RWPE2 (cell line): ENCODE data around the gene PNMA8B.

Experiments used
- ATAC-seq: fragments of 200-7000 bp; cut with Tn5 transposase; 3 replicates; pipeline ENCODE4 v1.9.1; 2021; ENCODE audit warnings: low read depth
- DNase-seq: peaks from one replicate; pipeline ENCODE4 v3.0.0-alpha.2; 2020; ENCODE audit warnings: low spot score
- H3K27ac ChIP-seq: fragments of 450-650 bp; 2 replicates; pipeline ENCODE4 v1.5.1; 2017; ENCODE audit warnings: mild to moderate bottlenecking; ENCODE audit not compliant: poor library complexity, severe bottlenecking
- H3K27me3 ChIP-seq: fragments of 250-450 bp; sonication (Bioruptor Pico); 2 replicates; pipeline ENCODE4 v1.5.1; 2021; ENCODE audit warnings: mild to moderate bottlenecking, moderate library complexity; ENCODE audit not compliant: insufficient read depth, poor library complexity, severe bottlenecking
- H3K36me3 ChIP-seq: fragments of 250-450 bp; sonication (Bioruptor Pico); 2 replicates; pipeline ENCODE4 v1.5.1; 2020; ENCODE audit warnings: low read depth, mild to moderate bottlenecking, moderate library complexity
- H3K4me1 ChIP-seq: fragments of 250-450 bp; sonication (Bioruptor Pico); 2 replicates; pipeline ENCODE4 v1.5.1; 2021; ENCODE audit warnings: mild to moderate bottlenecking, moderate library complexity; ENCODE audit not compliant: insufficient read depth, poor library complexity, severe bottlenecking
- H3K4me3 ChIP-seq: fragments of 250-450 bp; sonication (Bioruptor Pico); 2 replicates; pipeline ENCODE4 v1.5.1; 2021; ENCODE audit warnings: mild to moderate bottlenecking, moderate library complexity; ENCODE audit not compliant: severe bottlenecking
- H3K9me3 ChIP-seq: fragments of 250-450 bp; sonication (Bioruptor Pico); 2 replicates; pipeline ENCODE4 v1.5.1; 2021; ENCODE audit warnings: mild to moderate bottlenecking, moderate library complexity; ENCODE audit not compliant: severe bottlenecking
- TF ChIP-seq, protein P1 (sequence below): fragments of 450-650 bp; IDR thresholded peaks from one replicate; pipeline ENCODE4 v1.5.1; 2017; ENCODE audit warnings: mild to moderate bottlenecking, moderate library complexity; ENCODE audit not compliant: poor library complexity, severe bottlenecking

PNMA8B gene

DNA sequence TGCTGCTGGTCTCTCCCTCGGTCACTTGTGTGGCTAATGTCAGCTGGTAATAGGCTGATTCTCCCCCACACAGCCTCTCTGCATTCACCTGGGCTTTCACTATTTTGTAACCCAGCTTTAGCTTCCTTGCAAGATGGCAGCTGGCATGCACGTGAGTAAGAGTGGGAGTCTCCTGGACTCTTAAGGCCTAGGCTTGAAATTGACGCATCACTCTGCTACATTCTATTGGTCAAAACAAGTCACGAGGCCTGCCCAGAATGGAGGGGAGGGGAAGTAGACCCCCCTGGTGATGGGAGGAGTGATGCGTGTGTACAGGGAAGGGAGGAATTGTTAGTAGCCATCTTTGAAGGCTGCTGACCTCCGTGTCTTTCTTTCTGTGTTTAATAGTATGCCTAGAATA lies 24.9 kb upstream of the PNMA8B start:
- DNase-seq (no peak), ATAC-seq (no peak)
- H3K9me3 ChIP-seq: no peaks in the 10 kb centered on the region
- no peaks in the 10 kb centered on the region for H3K27me3 ChIP-seq
- no peaks in the 10 kb centered on the region for H3K36me3 ChIP-seq
- no peak overlapping the region for H3K27ac ChIP-seq
- H3K4me3 ChIP-seq: no peak overlapping the region
- H3K4me1 ChIP-seq: no peaks in the 10 kb centered on the region
- TF ChIP-seq, protein P1, sequence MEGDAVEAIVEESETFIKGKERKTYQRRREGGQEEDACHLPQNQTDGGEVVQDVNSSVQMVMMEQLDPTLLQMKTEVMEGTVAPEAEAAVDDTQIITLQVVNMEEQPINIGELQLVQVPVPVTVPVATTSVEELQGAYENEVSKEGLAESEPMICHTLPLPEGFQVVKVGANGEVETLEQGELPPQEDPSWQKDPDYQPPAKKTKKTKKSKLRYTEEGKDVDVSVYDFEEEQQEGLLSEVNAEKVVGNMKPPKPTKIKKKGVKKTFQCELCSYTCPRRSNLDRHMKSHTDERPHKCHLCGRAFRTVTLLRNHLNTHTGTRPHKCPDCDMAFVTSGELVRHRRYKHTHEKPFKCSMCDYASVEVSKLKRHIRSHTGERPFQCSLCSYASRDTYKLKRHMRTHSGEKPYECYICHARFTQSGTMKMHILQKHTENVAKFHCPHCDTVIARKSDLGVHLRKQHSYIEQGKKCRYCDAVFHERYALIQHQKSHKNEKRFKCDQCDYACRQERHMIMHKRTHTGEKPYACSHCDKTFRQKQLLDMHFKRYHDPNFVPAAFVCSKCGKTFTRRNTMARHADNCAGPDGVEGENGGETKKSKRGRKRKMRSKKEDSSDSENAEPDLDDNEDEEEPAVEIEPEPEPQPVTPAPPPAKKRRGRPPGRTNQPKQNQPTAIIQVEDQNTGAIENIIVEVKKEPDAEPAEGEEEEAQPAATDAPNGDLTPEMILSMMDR: no peak

DNA sequence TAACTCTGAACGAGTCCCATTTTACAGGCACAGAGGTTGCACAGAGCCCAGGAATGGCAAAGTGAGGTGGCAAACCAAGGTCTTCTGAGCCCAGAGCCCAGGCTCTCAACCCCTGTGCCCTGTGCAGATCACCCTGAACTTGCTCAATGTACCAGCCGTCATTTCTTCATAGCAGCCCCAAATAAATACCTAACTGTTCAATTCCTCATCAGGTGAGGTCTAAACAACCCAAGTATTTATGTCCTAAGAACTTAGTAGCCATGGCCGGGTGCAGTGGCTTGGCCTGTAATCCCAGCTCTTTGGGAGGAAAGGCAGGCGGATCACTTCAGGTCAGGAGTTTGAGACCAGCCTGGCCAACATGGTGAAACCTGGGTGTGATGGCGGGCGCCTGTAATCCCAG lies 21.8 kb upstream of the PNMA8B start:
- H3K36me3 ChIP-seq: no peaks in the 10 kb centered on the region
- no peak overlapping the region for H3K4me3 ChIP-seq
- ATAC-seq (no peak), DNase-seq (no peak)
- no peaks in the 10 kb centered on the region for H3K4me1 ChIP-seq
- TF ChIP-seq, protein P1: no peak
- H3K27me3 ChIP-seq: no peaks in the 10 kb centered on the region
- no peak overlapping the region for H3K27ac ChIP-seq
- no peaks in the 10 kb centered on the region for H3K9me3 ChIP-seq

DNA sequence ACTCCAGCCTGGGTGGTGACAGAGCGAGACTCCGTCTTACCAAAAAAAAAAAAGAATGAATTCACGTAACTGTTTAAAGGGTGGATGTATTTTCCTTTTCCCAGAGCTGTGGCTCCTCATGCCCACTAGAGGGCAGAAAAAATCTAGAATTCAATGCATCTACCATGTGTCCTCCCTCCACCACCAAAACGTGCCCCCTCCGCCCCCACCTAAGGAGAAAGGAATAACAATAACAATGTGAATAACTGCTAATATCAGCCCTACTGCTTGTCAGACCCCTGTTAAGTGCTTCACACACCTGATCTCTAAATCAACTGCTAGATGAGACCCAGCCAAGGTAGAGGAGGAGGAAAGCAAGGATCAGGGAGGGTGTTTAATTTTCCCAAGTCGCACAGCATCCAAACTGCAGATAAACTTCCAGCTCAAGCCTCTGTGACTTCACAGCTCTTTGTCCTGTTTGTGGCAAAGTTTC lies 20.2 kb upstream of the PNMA8B start:
- Histone ChIP-seq H3K27me3 (no peaks in the 10 kb centered on the region), H3K4me1 (no peaks in the 10 kb centered on the region), H3K4me3 (no peak overlapping the region), H3K36me3 (no peaks in the 10 kb centered on the region), H3K9me3 (no peaks in the 10 kb centered on the region), H3K27ac (no peak overlapping the region)
- TF ChIP-seq, protein P1: peak; percentile 78
- no peak for DNase-seq
- 0 out of 3 replicates have a peak, but pooled peaks have one; percentile 29 for ATAC-seq

DNA sequence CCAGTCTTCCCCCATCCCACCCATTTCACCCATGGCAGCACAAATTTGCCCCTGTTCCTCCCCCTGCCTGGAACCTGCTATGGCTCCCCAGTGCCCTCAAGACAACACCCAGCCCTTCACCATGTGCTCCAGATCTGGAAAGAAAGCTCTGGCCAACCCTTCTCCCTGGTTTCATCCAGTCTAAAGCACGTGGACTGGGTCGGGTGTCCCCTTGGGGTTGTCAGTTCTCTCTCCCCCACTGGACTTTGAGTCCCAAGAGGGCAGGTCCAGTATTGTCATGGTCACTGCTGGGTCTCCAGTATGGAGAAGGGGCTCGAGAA lies 19.6 kb upstream of the PNMA8B start:
- no peaks in the 10 kb centered on the region for H3K4me1 ChIP-seq
- no peak overlapping the region for H3K27ac ChIP-seq
- H3K36me3 ChIP-seq: no peaks in the 10 kb centered on the region
- no peak for ATAC-seq
- no peak overlapping the region for H3K4me3 ChIP-seq
- no peaks in the 10 kb centered on the region for H3K27me3 ChIP-seq
- TF ChIP-seq, protein P1: no peak
- no peak for DNase-seq
- no peaks in the 10 kb centered on the region for H3K9me3 ChIP-seq

DNA sequence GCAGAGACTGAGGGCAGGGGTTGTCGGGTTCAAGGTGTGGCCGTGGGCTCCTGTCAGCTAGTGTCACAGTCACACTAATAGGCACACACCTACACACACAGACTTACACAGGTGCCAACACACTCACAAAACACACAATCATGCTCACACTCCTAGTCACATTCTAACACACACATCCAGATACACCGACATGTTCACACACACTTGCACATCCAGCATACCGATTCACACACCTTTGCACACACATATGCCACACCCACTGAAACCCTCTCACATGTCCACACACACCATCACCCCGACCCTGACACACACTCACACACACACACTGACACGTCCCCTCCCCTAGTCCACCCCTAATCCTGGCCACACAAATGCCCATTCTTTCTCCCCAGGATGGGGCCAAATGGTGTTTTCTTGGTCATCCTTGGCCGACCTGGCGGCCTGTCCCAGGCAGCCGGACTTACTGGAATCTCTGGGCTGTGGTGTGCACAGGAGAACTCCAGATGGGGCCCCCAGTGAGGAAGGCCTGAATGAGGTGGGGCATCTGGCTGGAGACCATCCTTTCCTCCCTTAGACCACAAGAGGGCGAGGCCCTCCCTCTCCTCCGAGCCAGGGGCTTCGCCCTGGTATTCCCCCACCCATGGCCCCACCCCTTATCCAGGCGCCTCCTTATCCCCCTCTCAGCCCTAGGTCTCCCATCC lies 19.1 kb upstream of the PNMA8B start:
- no peaks in the 10 kb centered on the region for H3K9me3 ChIP-seq
- no peak overlapping the region for H3K4me3 ChIP-seq
- H3K36me3 ChIP-seq: no peaks in the 10 kb centered on the region
- TF ChIP-seq, protein P1: no peak
- ATAC-seq: no peak
- H3K27ac ChIP-seq: no peak overlapping the region
- H3K4me1 ChIP-seq: no peaks in the 10 kb centered on the region
- H3K27me3 ChIP-seq: no peaks in the 10 kb centered on the region
- no peak for DNase-seq
